Erythroblast (primary cell): ENCODE results near the gene RIMBP2.

Experiments
- GATA1 ChIP-seq: IDR thresholded peaks from 2 replicates; pipeline ENCODE4 v1.6.1; 2011; ENCODE audit warnings: low read depth, mild to moderate bottlenecking, control low read depth, low read length, moderate library complexity
- POLR2A ChIP-seq: IDR thresholded peaks from 2 replicates; pipeline ENCODE4 v1.6.1; 2011; ENCODE audit warnings: mild to moderate bottlenecking, low read length

- TF ChIP-seq POLR2A (no peak), GATA1 (no peak)
These were observed 109.9 kb downstream of the RIMBP2 start for GRCh38 chr12:130606231-130606630.
